ENCODE data around the gene TMEM120B. TPM values are rescaled to one million over a fixed set of nuclear protein-coding genes. Genes with fewer than 3 reads are reported as not detected.

TMEM120B gene
- total and polyA plus RNA-seq, 2 of the 13 experiments (the other 11 are each of a cell fraction or from before 2014, with no cell fraction given) = 7.1 to 12.9 TPM

- no peak for TF ChIP-seq LCORL (IDR thresholded peaks at IDR 0.05)
- TF ChIP-seq LCORL (CRISPR knock-in tag; IDR thresholded peaks at IDR 0.05) = 0 out of 2 replicates have a peak, but pooled peaks have one; percentile 41
- TF ChIP-seq FOXA3 (CRISPR knock-in tag; IDR thresholded peaks at IDR 0.05) = 0 out of 2 replicates have a peak, but pooled peaks have one; percentile 22
- TF ChIP-seq TARDBP (CRISPR knock-in tag; IDR thresholded peaks at IDR 0.05) = 0 out of 2 replicates have a peak, but pooled peaks have one; percentile 43
- TF ChIP-seq, protein P1, sequence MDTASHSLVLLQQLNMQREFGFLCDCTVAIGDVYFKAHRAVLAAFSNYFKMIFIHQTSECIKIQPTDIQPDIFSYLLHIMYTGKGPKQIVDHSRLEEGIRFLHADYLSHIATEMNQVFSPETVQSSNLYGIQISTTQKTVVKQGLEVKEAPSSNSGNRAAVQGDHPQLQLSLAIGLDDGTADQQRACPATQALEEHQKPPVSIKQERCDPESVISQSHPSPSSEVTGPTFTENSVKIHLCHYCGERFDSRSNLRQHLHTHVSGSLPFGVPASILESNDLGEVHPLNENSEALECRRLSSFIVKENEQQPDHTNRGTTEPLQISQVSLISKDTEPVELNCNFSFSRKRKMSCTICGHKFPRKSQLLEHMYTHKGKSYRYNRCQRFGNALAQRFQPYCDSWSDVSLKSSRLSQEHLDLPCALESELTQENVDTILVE (CRISPR knock-in tag; IDR thresholded peaks at IDR 0.05) = peak; percentile 60; the same call in 1 of the 2 replicates
- no peak for TF ChIP-seq ZNF292 (CRISPR knock-in tag; IDR thresholded peaks at IDR 0.05; ENCODE audit: borderline replicate concordance, low read depth)
- TF ChIP-seq REPIN1 (CRISPR knock-in tag; IDR thresholded peaks at IDR 0.05; ENCODE audit: borderline replicate concordance, low read depth) = peak; percentile 38; the same call in 1 of the 2 replicates
- TF ChIP-seq ELF1 (CRISPR knock-in tag; IDR thresholded peaks at IDR 0.05) = peak; percentile 73
- TF ChIP-seq STAG1 (CRISPR knock-in tag; IDR thresholded peaks at IDR 0.05) = peak; percentile 98
- TF ChIP-seq ZNF678 (CRISPR knock-in tag; IDR thresholded peaks at IDR 0.05) = no peak
- TF ChIP-seq ZNF556 (CRISPR knock-in tag; IDR thresholded peaks at IDR 0.05; ENCODE audit: borderline replicate concordance) = no peak
- TF ChIP-seq ZNF670 (CRISPR knock-in tag; IDR thresholded peaks at IDR 0.05; ENCODE audit: borderline replicate concordance) = no peak
- no peak for TF ChIP-seq ZNF710 (CRISPR knock-in tag; IDR thresholded peaks at IDR 0.05; ENCODE audit: borderline replicate concordance)
- no peak for TF ChIP-seq ZNF782 (CRISPR knock-in tag; IDR thresholded peaks at IDR 0.05; ENCODE audit: borderline replicate concordance)
- no peak for TF ChIP-seq MTA3 (CRISPR knock-in tag; IDR thresholded peaks at IDR 0.05)
- TF ChIP-seq RORA (CRISPR knock-in tag; IDR thresholded peaks at IDR 0.05) = no peak
- 0 out of 2 replicates have a peak, but pooled peaks have one; percentile 45 for TF ChIP-seq KLF6 (CRISPR knock-in tag; IDR thresholded peaks at IDR 0.05)
- TF ChIP-seq SALL1 (CRISPR knock-in tag; IDR thresholded peaks at IDR 0.05) = peak; percentile 73
- TF ChIP-seq PHF8 (CRISPR knock-in tag; IDR thresholded peaks at IDR 0.05) = no peak
- TF ChIP-seq, protein P2, sequence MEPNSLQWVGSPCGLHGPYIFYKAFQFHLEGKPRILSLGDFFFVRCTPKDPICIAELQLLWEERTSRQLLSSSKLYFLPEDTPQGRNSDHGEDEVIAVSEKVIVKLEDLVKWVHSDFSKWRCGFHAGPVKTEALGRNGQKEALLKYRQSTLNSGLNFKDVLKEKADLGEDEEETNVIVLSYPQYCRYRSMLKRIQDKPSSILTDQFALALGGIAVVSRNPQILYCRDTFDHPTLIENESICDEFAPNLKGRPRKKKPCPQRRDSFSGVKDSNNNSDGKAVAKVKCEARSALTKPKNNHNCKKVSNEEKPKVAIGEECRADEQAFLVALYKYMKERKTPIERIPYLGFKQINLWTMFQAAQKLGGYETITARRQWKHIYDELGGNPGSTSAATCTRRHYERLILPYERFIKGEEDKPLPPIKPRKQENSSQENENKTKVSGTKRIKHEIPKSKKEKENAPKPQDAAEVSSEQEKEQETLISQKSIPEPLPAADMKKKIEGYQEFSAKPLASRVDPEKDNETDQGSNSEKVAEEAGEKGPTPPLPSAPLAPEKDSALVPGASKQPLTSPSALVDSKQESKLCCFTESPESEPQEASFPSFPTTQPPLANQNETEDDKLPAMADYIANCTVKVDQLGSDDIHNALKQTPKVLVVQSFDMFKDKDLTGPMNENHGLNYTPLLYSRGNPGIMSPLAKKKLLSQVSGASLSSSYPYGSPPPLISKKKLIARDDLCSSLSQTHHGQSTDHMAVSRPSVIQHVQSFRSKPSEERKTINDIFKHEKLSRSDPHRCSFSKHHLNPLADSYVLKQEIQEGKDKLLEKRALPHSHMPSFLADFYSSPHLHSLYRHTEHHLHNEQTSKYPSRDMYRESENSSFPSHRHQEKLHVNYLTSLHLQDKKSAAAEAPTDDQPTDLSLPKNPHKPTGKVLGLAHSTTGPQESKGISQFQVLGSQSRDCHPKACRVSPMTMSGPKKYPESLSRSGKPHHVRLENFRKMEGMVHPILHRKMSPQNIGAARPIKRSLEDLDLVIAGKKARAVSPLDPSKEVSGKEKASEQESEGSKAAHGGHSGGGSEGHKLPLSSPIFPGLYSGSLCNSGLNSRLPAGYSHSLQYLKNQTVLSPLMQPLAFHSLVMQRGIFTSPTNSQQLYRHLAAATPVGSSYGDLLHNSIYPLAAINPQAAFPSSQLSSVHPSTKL (CRISPR knock-in tag; IDR thresholded peaks at IDR 0.05) = peak; percentile 50; the same call in 1 of the 2 replicates
- TF ChIP-seq BHLHE40 (IDR thresholded peaks at IDR 0.05; ENCODE audit: low read length) = 0 out of 2 replicates have a peak, but pooled peaks have one; percentile 13
- no peak for TF ChIP-seq FOXK2 (IDR thresholded peaks at IDR 0.05)
- TF ChIP-seq ZNF781 (CRISPR knock-in tag; IDR thresholded peaks at IDR 0.05; ENCODE audit: borderline replicate concordance, not compliant biosample characterization) = peak; percentile 39
- no peak for TF ChIP-seq ZNF3 (CRISPR knock-in tag; IDR thresholded peaks at IDR 0.05)
- no peak for TF ChIP-seq ZFP82 (CRISPR knock-in tag; IDR thresholded peaks at IDR 0.05; ENCODE audit: borderline replicate concordance)
These were observed 60.6 kb downstream of the TMEM120B start (continued) for GRCh38 chr12:121773011-121773777.
